NOMO-1 (cell line): ENCODE results near the gene COL5A1.
A peak's percentile ranks its signal among the peaks of the same experiment; 100 is the strongest.

Experiments
- DNase-seq, 2 experiments: peaks; one replicate each; lab custom pipeline; 2025; ENCODE audit not compliant: unreplicated experiment in 2 of 2; lab: John Stamatoyannopoulos, UW

COL5A1 gene

DNA sequence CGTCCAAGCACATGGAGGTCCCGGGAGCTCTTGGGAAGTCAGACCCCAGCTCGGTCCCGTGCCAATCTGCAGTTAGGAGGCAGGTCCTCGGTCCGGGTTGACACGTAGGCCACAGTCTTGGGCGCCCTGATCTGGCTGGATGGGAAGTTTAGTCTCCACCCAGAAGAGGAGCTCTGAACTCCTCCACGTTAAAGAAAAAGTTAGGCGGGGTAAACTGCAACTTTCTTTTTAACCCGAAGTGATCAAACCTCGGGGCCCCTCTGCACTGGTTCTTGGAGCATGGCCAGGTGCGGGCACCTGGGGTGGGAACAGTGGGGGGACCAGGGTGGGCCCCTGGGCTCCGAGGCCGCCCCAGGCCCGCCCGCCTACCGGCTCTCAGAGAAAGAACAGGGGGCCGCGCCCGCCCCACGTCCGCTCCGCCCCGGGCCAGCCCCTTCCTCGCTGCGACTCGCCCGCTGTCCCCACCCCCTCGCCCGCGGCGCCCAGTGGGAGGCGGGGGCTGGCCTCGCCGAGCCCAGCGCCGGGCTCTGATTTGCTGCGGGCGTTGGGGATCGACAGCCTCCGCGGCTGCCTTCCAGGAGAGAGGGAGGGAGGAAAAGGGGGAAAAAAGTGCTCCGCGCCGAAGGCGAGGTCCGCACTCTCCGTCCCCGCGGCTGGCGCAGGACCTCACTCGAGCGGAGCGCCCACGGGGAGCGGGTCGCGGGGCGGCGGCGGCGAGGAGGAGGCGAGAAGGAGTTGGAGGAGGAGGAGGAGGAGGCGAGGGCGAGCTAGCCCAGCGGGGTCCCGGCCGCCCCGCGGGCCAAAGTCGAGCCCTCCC, at the start of gene COL5A1:
Gene COL5A1 (plus strand): TSS at position 631 of the 817 bp plus-strand sequence. CDS start 385 bp downstream, outside the sequence.
- peak; percentile 69 to 84 for DNase-seq

GRCh38 chr9:134592018-134592818, 49.4 kb upstream of the COL5A1 start:
- DNase-seq: no peak

GRCh38 chr9:134592819-134593200, 48.8 kb upstream of the COL5A1 start:
- DNase-seq: no peak

DNA sequence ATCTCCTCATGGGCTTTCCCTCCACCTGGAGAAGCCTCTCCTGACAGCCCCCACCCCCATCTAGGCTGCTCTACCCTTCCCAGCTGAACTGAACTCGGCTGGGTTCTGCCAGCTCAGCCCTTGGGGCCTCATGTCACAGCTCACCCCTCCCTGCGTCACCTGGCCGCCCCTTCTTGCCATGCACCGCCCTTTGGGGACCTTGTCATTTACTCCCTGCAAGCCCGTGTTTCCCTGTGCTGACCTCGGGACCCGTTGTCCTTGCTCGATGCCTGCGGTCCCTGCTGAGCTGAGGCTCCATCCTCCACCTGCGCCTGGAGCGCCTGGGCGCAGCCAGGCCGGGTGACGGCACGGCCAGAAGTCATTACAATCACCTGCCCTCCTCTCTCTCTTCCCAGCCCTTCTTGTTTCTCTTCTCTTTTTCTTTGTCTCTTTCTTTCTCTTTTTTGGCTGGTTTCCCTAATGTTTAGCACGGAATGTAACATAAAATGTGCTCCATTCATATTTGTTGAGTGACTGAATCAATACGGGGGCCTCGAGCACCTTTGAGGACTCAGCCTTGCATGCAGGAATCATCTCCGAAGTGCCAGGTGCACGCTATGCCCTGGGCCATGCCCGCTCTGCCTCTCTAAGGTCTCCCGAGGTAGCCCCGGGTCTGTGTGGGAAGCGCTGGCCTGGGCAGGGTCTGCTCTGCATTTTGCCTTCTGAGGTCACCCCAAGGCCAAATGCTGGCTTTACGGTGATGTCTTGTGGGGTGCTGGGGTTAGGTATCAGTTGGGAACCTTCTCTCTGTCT, 48.1 kb upstream of the COL5A1 start:
- DNase-seq: no peak

- no peak for DNase-seq
Observed at GRCh38 chr9:134594078-134594941, 47.3 kb upstream of the COL5A1 start.

DNA sequence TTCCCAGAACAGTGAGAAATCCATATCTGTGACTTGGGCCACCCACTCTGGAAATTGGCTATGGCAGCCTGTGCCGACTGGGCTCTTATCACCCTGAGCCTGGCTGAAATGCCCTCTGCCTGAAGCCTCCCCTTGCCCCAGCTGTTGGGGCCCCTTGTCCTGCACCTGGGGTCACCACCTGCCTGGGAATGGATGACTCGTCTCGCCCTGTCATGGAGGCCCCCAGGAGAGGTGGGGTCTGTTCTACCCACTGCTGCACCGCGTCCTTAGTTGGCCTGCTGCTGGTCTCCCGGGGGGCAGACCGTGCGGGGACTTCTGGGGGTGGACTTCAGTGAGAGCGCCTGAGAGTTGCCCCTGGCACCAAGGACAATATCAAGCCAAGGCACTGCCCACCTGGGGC, 46.6 kb upstream of the COL5A1 start:
- DNase-seq: no peak

- DNase-seq: no peak
Observed at GRCh38 chr9:134597041-134597913, 44.3 kb upstream of the COL5A1 start.

- no peak for DNase-seq
Observed at GRCh38 chr9:134597957-134598883, 43.4 kb upstream of the COL5A1 start.

- no peak for DNase-seq
Observed at GRCh38 chr9:134598884-134599245, 42.7 kb upstream of the COL5A1 start.

GRCh38 chr9:134600371-134600770, 41.2 kb upstream of the COL5A1 start:
- DNase-seq: no peak

DNA sequence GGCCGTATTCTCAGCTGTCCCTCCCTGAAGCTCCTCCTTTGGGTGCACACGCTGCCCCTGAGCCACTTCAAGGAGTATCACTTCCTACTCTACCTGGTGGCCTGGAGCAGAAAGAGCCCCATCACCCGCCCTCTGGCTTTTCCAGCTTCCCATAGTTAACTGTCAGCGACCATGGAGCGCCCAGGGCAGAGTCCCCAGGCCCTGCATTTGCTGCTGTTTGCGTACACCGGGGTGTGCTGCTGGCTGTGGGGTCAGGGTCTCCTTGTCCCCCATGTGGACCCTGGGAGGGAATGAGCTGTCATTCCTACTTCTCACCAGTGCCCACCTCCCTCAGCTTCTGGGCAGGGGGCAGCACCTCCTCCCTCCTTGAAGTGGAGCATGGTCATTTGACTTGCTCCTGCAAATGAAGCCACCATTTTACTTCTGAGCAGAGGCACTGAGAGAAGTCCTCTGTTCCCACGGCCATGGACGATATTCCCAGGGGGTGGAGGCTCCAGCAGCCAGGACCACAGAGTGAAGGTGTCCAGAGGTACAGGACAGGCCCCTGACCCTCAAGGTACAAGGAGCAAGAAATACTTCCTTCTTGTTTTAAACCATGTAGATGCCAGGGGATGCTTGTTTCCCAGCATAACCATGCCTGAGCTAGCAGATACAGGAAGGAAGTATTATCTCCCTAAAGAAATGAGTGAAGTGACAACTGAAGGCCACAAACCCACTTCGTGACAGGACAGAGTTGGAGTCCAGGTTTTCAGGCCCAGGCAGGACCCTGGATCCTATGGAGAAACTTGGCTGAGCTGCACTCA, 40.6 kb upstream of the COL5A1 start:
- no peak for DNase-seq

DNA sequence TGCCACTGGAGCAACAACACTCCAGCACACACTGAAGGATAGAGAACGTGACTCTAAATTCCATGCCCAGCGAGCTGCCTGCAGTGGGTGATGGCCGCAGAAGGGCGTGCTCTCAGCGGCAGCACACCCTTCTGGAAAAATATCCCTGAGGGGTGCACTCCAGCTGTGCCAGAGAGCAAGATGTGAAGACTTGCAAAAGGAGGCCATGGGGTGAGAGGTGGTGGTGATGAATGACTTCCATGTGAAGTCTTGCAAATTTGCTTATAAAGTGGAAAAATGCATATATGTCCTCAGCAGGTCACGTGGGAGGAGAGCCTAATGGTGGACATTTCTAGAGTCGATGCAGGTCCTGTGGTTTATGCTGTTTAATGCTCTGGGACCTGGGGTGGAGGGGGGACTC, 39.8 kb upstream of the COL5A1 start:
- DNase-seq: no peak

DNA sequence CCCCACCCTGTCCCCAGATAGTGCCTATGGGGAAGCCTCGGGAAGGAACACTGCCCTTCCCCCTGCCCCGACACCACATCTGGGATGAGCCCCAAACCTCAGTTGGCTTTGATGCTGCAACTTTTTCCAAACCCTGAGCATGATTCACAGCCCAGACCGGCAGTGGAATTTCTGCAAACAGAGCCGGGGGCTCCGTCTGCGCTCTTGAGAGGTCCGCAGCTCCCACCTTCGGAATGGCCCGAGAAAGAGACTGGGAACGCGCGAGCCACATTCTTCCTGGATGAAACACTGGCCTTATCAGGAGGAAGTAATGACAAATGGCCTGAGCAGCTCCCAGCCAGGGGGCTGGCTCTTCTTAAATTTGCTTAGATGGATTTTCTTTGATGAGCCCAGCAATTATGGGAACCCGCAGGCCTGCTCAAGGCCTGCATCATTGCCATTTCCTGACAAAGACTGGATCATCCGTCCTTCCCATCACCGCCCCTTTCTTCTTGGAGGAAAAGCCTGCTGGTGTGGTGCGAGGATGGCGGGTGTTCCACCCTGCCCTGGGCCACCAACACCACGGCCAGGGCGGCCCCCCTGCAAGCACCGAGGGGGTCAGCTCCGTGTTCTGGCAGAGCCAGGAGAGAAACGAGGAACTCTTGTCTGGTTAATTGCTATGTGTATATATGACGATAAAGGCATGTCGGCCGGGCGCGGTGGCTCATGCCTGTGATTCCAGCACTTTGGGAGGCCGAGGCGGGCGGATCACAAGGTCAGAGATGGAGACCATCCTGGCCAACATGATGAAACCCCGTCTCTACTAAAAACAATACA, 38.8 kb upstream of the COL5A1 start:
- DNase-seq: no peak

DNA sequence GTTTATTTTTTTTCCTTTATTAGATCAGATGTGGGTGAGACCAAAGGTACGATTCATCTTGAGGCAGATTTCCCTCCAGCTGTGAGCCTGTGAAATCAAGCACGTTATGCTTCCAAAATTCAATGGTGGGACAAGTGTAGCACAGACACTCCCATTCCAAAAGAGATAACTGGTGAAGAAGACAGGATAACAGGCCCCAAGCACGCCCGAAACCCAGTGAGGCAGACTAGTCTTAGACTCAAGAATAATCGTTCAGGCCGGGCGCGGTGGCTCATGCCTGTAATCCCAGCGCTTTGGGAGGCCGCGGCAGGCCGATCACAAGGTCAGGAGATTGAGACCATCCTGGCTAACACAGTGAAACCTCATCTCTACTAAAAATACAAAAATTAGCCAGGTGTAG, 36.8 kb upstream of the COL5A1 start:
- DNase-seq: no peak

DNA sequence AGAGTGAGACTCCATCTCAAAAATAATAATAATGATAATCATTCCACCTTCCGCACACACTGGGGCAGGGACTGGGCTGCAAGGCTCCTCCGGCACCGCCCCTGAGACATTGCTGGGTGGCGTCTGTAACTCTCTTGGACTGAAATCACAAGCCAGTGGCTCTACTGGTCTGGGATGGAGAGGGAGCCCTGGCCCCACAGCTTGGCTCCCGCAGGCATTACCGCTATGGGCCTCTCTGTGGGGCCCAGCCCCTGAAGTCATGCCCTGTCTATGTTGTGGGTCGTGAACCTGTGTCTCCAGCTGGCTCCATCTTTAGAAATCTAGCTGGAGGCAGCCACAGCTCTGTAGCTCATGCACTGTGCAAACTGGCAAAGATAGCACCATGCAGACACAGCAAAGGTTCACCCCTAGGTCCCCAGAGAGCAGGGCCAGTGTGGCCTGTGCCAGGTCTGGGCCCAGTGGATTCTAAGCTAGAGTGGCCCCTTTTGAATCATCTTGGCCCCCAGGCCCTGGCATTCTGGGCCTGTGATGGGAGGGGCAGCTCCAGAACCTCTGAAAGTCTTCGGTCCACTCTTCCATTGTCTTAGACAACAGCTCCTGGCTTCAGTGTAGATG, 36.1 kb upstream of the COL5A1 start:
- no peak for DNase-seq

DNA sequence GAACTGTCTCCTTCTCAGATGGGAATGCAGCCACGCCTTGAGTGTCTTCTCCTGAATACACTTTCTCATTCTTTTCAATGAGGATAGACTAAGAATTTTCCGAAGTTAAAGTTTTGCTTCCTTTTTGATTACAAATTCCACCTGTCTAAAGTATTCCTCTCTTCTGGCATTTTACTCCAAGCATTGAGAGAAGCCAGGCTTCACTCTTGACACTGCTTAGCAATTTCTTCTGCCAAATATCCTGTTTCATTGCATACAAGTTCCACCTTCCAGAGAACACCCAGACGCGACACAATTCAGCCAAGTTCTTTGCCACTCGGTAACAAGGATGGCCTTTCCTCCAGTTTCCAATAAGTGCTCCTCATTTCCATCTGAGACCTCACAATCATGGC, 35.6 kb upstream of the COL5A1 start:
- DNase-seq: no peak
